Loucy (cell line): Measurements from ENCODE around the gene GRK6.

Source experiments
- H2AFZ ChIP-seq: fragments of 200-600 bp; sonication (generic); 2 replicates; pipeline ENCODE4 v1.6.0; 2016; ENCODE audit warnings: antibody characterized with exemption, mild to moderate bottlenecking, low read length, moderate library complexity
- H3F3A ChIP-seq: fragments of 200-600 bp; 2 replicates; pipeline ENCODE4 v1.6.0; 2016; ENCODE audit warnings: antibody characterized with exemption, low read depth, mild to moderate bottlenecking
- H3K27me3 ChIP-seq: fragments of 200-600 bp; sonication (generic); 2 replicates; pipeline ENCODE4 v1.6.1; 2014; ENCODE audit warnings: low read length, mild to moderate bottlenecking; ENCODE audit not compliant: insufficient read depth, poor library complexity, severe bottlenecking
- H3K36me3 ChIP-seq: fragments of 200-600 bp; sonication (generic); 2 replicates; pipeline ENCODE4 v1.6.1; 2016; ENCODE audit warnings: low read length; ENCODE audit not compliant: insufficient read depth
- H3K4me1 ChIP-seq: fragments of 200-600 bp; sonication (generic); 2 replicates; pipeline ENCODE4 v1.5.1; 2014; ENCODE audit warnings: low read length, mild to moderate bottlenecking; ENCODE audit not compliant: insufficient read depth, poor library complexity, severe bottlenecking
- H3K4me2 ChIP-seq: fragments of 200-600 bp; sonication (generic); 2 replicates; pipeline ENCODE4 v1.6.0; 2014; ENCODE audit warnings: antibody characterized with exemption, low read length, low read depth, mild to moderate bottlenecking; ENCODE audit not compliant: poor library complexity, severe bottlenecking
- H3K4me3 ChIP-seq: fragments of 200-600 bp; sonication (generic); 2 replicates; pipeline ENCODE4 v1.5.1; 2014; ENCODE audit warnings: low read length, mild to moderate bottlenecking, mixed read lengths; ENCODE audit not compliant: poor library complexity, severe bottlenecking
- H3K79me2 ChIP-seq: fragments of 200-600 bp; sonication (generic); 2 replicates; pipeline ENCODE4 v1.6.1; 2014; ENCODE audit warnings: low read length; ENCODE audit not compliant: insufficient read depth
- H3K9ac ChIP-seq: fragments of 200-600 bp; sonication (generic); 2 replicates; pipeline ENCODE4 v1.6.0; 2014; ENCODE audit warnings: mild to moderate bottlenecking, low read depth, low read length, moderate library complexity; ENCODE audit not compliant: poor library complexity, severe bottlenecking
- H3K9me2 ChIP-seq: fragments of 200-600 bp; sonication (generic); replicated peaks from 2 replicates; pipeline ENCODE4 v1.6.1; 2016; ENCODE audit warnings: low read depth, low read length, mixed read lengths
- H3K9me3 ChIP-seq: fragments of 200-600 bp; sonication (generic); 2 replicates; pipeline ENCODE4 v1.6.1; 2014; ENCODE audit warnings: mild to moderate bottlenecking, antibody characterized with exemption, low read length, low read depth; ENCODE audit not compliant: insufficient read depth
- H4K20me1 ChIP-seq: fragments of 200-600 bp; sonication (generic); 2 replicates; pipeline ENCODE4 v1.6.0; 2014; ENCODE audit warnings: antibody characterized with exemption, low read length, mild to moderate bottlenecking; ENCODE audit not compliant: insufficient read depth, poor library complexity, severe bottlenecking
- CTCF ChIP-seq: fragments of 200-600 bp; sonication (generic); conservative IDR thresholded peaks from 2 replicates; pipeline ENCODE4 v1.5.1; 2014; ENCODE audit warnings: mild to moderate bottlenecking, antibody characterized with exemption, low read length
- EZH2phosphoT487 ChIP-seq: fragments of 200-600 bp; IDR thresholded peaks from 2 replicates; pipeline ENCODE4 v1.6.1; 2018; ENCODE audit warnings: antibody characterized with exemption, mild to moderate bottlenecking, moderate library complexity, borderline replicate concordance

The GRK6 gene

GRCh38 chr5:177487975-177488374 lies 61.5 kb downstream of the GRK6 start:
- no peaks in the 10 kb centered on the region for H3K4me1 ChIP-seq
- TF ChIP-seq EZH2phosphoT487 (no peak), CTCF (no peak)
- H3K9me2 ChIP-seq = no peaks in the 10 kb centered on the region
- H3K27me3 ChIP-seq = no peaks in the 10 kb centered on the region
- H3K4me2 ChIP-seq = no peak overlapping the region
- peaks cover under 1% of the 10 kb centered on the region; the same call in 1 of the 2 replicates for H3K79me2 ChIP-seq
- peaks cover 4% of the 10 kb centered on the region for H4K20me1 ChIP-seq
- H2AFZ ChIP-seq = no peak overlapping the region
- H3K4me3 ChIP-seq = no peak overlapping the region
- H3F3A ChIP-seq = no peaks in the 10 kb centered on the region
- no peaks in the 10 kb centered on the region for H3K9me3 ChIP-seq
- peaks cover 4% of the 10 kb centered on the region; the same call in 1 of the 2 replicates for H3K36me3 ChIP-seq
- no peak overlapping the region for H3K9ac ChIP-seq

GRCh38 chr5:177489119-177489716 lies 62.7 kb downstream of the GRK6 start:
- Histone ChIP-seq H3K27me3 (no peaks in the 10 kb centered on the region), H3K9ac (no peak overlapping the region), H3F3A (no peaks in the 10 kb centered on the region), H3K9me3 (no peaks in the 10 kb centered on the region), H3K4me1 (no peaks in the 10 kb centered on the region), H3K4me2 (no peak overlapping the region), H3K36me3 (peaks cover 4% of the 10 kb centered on the region; the same call in 1 of the 2 replicates), H3K9me2 (no peaks in the 10 kb centered on the region), H2AFZ (no peak overlapping the region), H3K4me3 (no peak overlapping the region), H4K20me1 (peaks cover 4% of the 10 kb centered on the region), H3K79me2 (peaks cover 12% of the 10 kb centered on the region; the same call in 1 of the 2 replicates)
- TF ChIP-seq CTCF (no peak), EZH2phosphoT487 (no peak)

- Histone ChIP-seq H3K4me2 (no peak overlapping the region), H3K9ac (no peak overlapping the region), H2AFZ (no peak overlapping the region), H4K20me1 (peaks cover 9% of the 10 kb centered on the region), H3K4me3 (no peak overlapping the region), H3F3A (no peaks in the 10 kb centered on the region), H3K4me1 (peaks cover 5% of the 10 kb centered on the region), H3K36me3 (peaks cover 4% of the 10 kb centered on the region; the same call in 1 of the 2 replicates), H3K27me3 (no peaks in the 10 kb centered on the region), H3K79me2 (peaks cover 24% of the 10 kb centered on the region; the same call in 1 of the 2 replicates), H3K9me3 (no peaks in the 10 kb centered on the region), H3K9me2 (no peaks in the 10 kb centered on the region)
- TF ChIP-seq EZH2phosphoT487 (no peak), CTCF (no peak)
Observed at GRCh38 chr5:177490311-177490991, 64.0 kb downstream of the GRK6 start.
